Lung microvascular endothelial cell (primary cell): ENCODE measurements around the gene GABPA. TPM values are rescaled to one million over a fixed set of nuclear protein-coding genes. Genes with fewer than 3 reads are reported as not detected.

Experiments used
- DNase-seq, 2 donors: peaks; one replicate each; pipeline versions ENCODE4 v3.0.0 to v3.0.0-alpha.2; 2010; ENCODE audit warnings: low read depth in 2 of 2
- total RNA-seq: library from RNA; depleted of rRNA; stranded (reverse); fragments of >200 nt; gene quantifications from 2 replicates; pipeline ENCODE4 v1.2.1, GENCODE V29; 2014

The GABPA gene
- total RNA-seq, 1 donor from 2014 or later, result 25.8 TPM

DNA sequence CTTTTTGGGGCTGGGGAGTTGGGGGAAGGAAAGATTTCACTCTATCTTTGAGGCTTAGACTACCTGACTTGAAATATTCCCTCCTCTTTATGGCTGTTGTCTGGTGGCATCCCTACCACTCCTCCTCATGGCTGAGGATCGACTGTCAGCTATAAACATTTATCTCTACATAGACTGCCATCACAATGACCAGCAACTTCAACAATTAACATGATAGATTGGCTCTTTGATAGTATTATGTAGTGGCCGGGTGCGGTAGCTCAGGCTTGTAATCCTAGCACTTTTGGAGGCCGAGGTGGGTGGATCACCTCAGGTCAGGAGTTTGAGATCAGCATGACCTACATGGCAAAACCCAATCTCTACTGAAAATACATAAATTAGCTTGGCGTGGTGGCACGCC is 72.4 kb downstream of the GABPA start:
- DNase-seq, result no peak

DNA sequence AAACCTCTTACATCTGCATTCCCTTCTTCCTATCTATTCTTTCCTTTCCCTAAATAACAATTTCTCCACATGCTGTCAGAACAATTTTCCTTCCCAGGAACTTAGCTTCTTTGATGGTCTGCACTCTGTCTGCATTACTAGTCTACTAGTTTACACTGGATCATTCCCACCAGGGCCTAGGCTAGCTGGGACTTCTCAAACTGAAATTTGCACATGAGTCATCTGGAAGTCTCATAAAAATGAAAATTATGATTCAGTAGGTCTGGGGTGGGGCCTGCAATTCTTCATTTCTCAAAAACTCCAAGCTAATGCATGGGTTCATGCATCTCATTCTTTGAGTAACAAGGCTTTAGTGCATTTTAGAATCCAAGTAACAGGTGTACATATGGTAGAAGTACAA is 74.2 kb downstream of the GABPA start:
- DNase-seq, result no peak

DNA sequence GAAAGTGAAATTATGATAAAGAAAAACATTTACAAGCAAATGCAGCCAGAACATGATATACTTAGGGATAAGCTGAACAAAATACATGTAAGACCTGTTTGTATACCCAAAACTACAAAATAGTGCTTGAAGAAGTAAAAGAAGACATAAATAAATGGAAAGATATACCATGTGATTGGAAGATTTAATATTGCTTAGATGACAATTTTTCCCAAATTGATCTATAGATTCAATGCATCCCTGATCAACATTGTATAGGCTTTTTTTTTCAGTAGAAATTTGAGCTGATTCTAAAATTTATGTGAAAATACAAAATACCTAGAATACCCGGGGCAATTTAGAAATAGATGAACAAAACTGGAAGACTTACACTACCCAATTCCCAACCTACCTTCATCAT is 76.4 kb downstream of the GABPA start:
- no peak for DNase-seq

DNA sequence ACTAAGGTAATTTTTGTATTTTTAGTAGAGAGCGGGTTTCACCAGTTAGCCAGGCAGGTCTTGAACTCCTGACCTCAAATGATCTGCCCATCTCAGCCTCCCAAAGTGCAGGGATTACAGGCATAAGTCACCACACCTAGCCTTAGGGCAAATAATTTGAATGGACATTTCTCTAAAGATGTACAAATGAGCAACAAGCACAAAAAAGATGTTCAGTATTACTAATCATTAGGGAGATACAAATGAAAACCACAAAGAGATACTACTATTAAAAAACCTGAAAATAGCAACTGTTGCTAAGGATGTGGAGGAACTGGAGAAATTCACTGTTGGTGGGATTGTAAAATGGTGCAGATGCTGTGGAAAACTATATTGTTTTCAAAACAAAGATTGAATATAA is 79.1 kb downstream of the GABPA start:
- no peak for DNase-seq

DNA sequence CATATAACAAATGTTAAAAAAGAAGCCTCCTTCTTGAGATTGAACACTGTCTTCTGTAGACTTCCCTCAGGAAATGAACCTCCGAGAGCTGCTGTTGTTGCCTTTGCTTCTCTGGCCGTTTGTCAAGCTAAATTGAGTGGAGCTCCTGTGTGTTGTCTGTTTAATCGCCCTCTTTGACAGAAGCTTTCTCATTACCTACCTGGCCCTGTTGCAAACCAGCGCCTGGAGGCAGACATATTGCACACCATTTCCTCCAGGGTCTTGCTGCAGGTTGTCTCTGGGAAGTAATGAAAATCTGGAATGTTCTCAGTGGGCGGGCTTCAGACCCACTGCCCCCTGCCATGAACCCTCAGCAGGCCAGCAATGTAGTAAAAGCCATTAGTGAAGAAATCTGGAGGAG is 83.3 kb downstream of the GABPA start:
- no peak for DNase-seq

DNA sequence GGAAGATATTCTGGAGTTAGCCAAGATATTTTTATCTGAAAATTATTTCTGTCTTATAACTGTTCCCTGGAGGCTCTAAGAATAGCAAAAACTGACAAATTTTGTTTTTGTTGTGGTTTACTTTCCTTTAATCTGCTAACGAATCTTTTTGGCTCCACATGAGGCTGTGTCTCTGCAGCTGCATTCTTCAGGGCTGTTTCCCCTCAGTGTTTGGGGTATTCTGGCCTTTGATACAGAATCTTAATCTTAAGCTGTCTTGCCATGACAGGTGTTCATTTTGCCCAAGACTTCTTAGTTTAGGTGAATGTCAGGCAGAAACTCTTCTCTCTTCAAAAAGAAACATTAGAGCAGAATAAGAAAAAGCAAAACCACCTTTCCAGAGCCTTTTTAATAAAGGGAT is 83.8 kb downstream of the GABPA start:
- DNase-seq, result no peak

Other genes with a start within 250 kb of the GABPA start
- gene MRPL39, start 127.5 kb upstream of the GABPA start, total RNA-seq, result 23.4 and 29.6 TPM in 2 replicates
- 0.20 and 0.22 TPM in 2 replicates for gene JAM2, start 95.7 kb upstream of the GABPA start, total RNA-seq
- 39.4 and 40.3 TPM in 2 replicates for gene ATP5PF, start 68 bp upstream of the GABPA start, total RNA-seq